Keratinocyte (primary cell): Measurements from ENCODE around the gene PIGH. TPM values are rescaled to one million over a fixed set of nuclear protein-coding genes. Genes with fewer than 3 reads are reported as not detected.

Source experiments
- DNase-seq: peaks from one replicate; pipeline ENCODE4 v3.0.0-alpha.2; 2011; ENCODE audit warnings: low read depth, missing footprints, low spot score
- FAIRE-seq: peaks from 2 replicates; lab custom pipeline; 2011; peaks lifted over from hg19 to GRCh38; lab: Jason Lieb, UNC
- H2AFZ ChIP-seq: 2 replicates; pipeline ENCODE4 v1.6.0; 2012; ENCODE audit warnings: low read length, control low read depth, inconsistent platforms; ENCODE audit not compliant: control insufficient read depth
- H3K27ac ChIP-seq: 2 replicates; pipeline ENCODE4 v1.5.1; 2011; ENCODE audit warnings: low read length; ENCODE audit not compliant: control insufficient read depth, insufficient read depth
- H3K27me3 ChIP-seq: 3 replicates; pipeline ENCODE4 v1.6.0; 2011; ENCODE audit warnings: low read length; ENCODE audit not compliant: control insufficient read depth, insufficient read depth; ENCODE audit errors: extremely low read depth
- H3K36me3 ChIP-seq, 2 experiments: 2 replicates in 1 of 2; 3 replicates in 1 of 2; pipeline ENCODE4 v1.5.1; 2011; ENCODE audit warnings: low read length in 2 of 2, mild to moderate bottlenecking in 1 of 2; ENCODE audit not compliant: control insufficient read depth in 2 of 2, insufficient read depth in 2 of 2; ENCODE audit errors: extremely low read depth in 1 of 2
- H3K4me1 ChIP-seq: 3 replicates; pipeline ENCODE4 v1.5.1; 2011; ENCODE audit warnings: low read length; ENCODE audit not compliant: control insufficient read depth, insufficient read depth; ENCODE audit errors: extremely low read depth
- H3K4me2 ChIP-seq: 3 replicates; pipeline ENCODE4 v1.6.0; 2011; ENCODE audit warnings: low read depth, low read length; ENCODE audit not compliant: control insufficient read depth, insufficient read depth; ENCODE audit errors: extremely low read depth
- H3K4me3 ChIP-seq, 3 experiments: fragments of 200-600 bp in 1 of 3; sonication (generic) in 1 of 3; 2 replicates in 2 of 3; 3 replicates in 1 of 3; pipeline ENCODE4 v1.5.1; 2011 to 2016; ENCODE audit warnings: low read length in 3 of 3, mild to moderate bottlenecking in 3 of 3, control low read depth in 2 of 3, inconsistent platforms in 1 of 3, low read depth in 1 of 3, mixed read lengths in 1 of 3, mixed run types in 1 of 3, moderate library complexity in 1 of 3; ENCODE audit not compliant: control insufficient read depth in 2 of 3, insufficient read depth in 2 of 3; ENCODE audit errors: extremely low read depth in 1 of 3
- H3K79me2 ChIP-seq: 2 replicates; pipeline ENCODE4 v1.6.0; 2012; ENCODE audit warnings: low read length; ENCODE audit not compliant: control insufficient read depth, insufficient read depth
- H3K9ac ChIP-seq: 3 replicates; pipeline ENCODE4 v1.6.0; 2011; ENCODE audit warnings: low read length; ENCODE audit not compliant: control insufficient read depth, insufficient read depth; ENCODE audit errors: extremely low read depth
- H3K9me1 ChIP-seq: 3 replicates; pipeline ENCODE4 v1.6.0; 2011; ENCODE audit warnings: low read length; ENCODE audit not compliant: control insufficient read depth, insufficient read depth; ENCODE audit errors: extremely low read depth
- H3K9me3 ChIP-seq: 2 replicates; pipeline ENCODE4 v1.5.1; 2012; ENCODE audit warnings: low read depth, low read length; ENCODE audit not compliant: control insufficient read depth
- H4K20me1 ChIP-seq: 3 replicates; pipeline ENCODE4 v1.6.0; 2011; ENCODE audit warnings: low read length; ENCODE audit not compliant: control insufficient read depth, insufficient read depth; ENCODE audit errors: extremely low read depth
- CTCF ChIP-seq, 3 experiments: IDR thresholded peaks in 1 of 3; conservative IDR thresholded peaks in 1 of 3; optimal IDR thresholded peaks in 1 of 3; 2 replicates in 2 of 3; 3 replicates in 1 of 3; pipeline versions ENCODE3 to v1.5.1; 2011; ENCODE audit warnings: low read length in 3 of 3, mild to moderate bottlenecking in 3 of 3, moderate library complexity in 2 of 3, control low read depth in 1 of 3, inconsistent platforms in 1 of 3; ENCODE audit not compliant: insufficient read depth in 2 of 3; ENCODE audit errors: extremely low read depth in 1 of 3
- EZH2 ChIP-seq: IDR thresholded peaks from one replicate; pipeline ENCODE4 v1.6.1; 2012; ENCODE audit warnings: inconsistent platforms, mild to moderate bottlenecking, low read length, moderate library complexity
- dilution Hi-C: fragments of 300-500 bp; cut with MboI; formaldehyde crosslinking; loops from one replicate; pipeline ENCODE4 v1.7.0; 2020; ENCODE audit warnings: low sequenced_read_pairs; ENCODE audit not compliant: extremely low pct_ligation_motif_present
- polyA plus RNA-seq, 5 experiments: library from polyadenylated mRNA; depleted of rRNA in 3 of 5; stranded (reverse) in 3 of 5; stranded (forward) in 1 of 5; unstranded in 1 of 5; fragments of >200 nt; gene quantifications; 1 replicate in 1 of 5; 2 replicates in 3 of 5; 3 replicates in 1 of 5; pipeline versions ENCODE4 v1.2.1 to v1.2.3, GENCODE V29; 2011 to 2012; ENCODE audit warnings: missing spikeins in 2 of 5, low read depth in 1 of 5, low replicate concordance in 1 of 5

The PIGH gene
- polyA plus RNA-seq, 1 donor (not counting 4 experiments of a cell fraction or from before 2014, with no cell fraction given): 29.9 TPM

- H3K79me2 ChIP-seq: no peaks in the 10 kb centered on the region
- no peak overlapping the region for H2AFZ ChIP-seq
- no peak overlapping the region for H3K27ac ChIP-seq
- TF ChIP-seq EZH2 (no peak), CTCF (optimal IDR thresholded peaks at IDR 0.05 in 1 of 3, IDR thresholded peaks at IDR 0.05 in 1 of 3, conservative IDR thresholded peaks at IDR 0.05 in 1 of 3; ENCODE audit: extremely low read depth in 1 of 3, insufficient read depth in 2 of 3, low read length in 3 of 3) (no peak)
- FAIRE-seq (no peak), DNase-seq (no peak)
- no peaks in the 10 kb centered on the region for H3K27me3 ChIP-seq
- H3K9ac ChIP-seq: no peak overlapping the region
- dilution Hi-C loops: no loop called here
- no peak overlapping the region for H3K4me2 ChIP-seq
- no peaks in the 10 kb centered on the region for H4K20me1 ChIP-seq
- H3K9me1 ChIP-seq: no peaks in the 10 kb centered on the region
- no peaks in the 10 kb centered on the region for H3K9me3 ChIP-seq
- H3K4me3 ChIP-seq: no peak overlapping the region
- H3K36me3 ChIP-seq: peaks cover 9 to 11% of the 10 kb centered on the region in 2 experiments
- no peaks in the 10 kb centered on the region for H3K4me1 ChIP-seq
Measured at GRCh38 chr14:67589204-67589770, 10.8 kb downstream of the PIGH start.

GRCh38 chr14:67586369-67586768, 13.7 kb downstream of the PIGH start:
- peaks cover 7 to 8% of the 10 kb centered on the region in 2 experiments for H3K36me3 ChIP-seq
- no peak overlapping the region for H3K4me3 ChIP-seq
- TF ChIP-seq CTCF (optimal IDR thresholded peaks at IDR 0.05 in 1 of 3, IDR thresholded peaks at IDR 0.05 in 1 of 3, conservative IDR thresholded peaks at IDR 0.05 in 1 of 3; ENCODE audit: extremely low read depth in 1 of 3, insufficient read depth in 2 of 3, low read length in 3 of 3) (no peak), EZH2 (no peak)
- no peaks in the 10 kb centered on the region for H3K4me1 ChIP-seq
- H2AFZ ChIP-seq: no peak overlapping the region
- no peak for FAIRE-seq
- no peak overlapping the region for H3K27ac ChIP-seq
- no peak for DNase-seq
- no peak overlapping the region for H3K4me2 ChIP-seq
- dilution Hi-C loops: no loop called here
- H3K9ac ChIP-seq: no peak overlapping the region
- H4K20me1 ChIP-seq: no peaks in the 10 kb centered on the region
- no peaks in the 10 kb centered on the region for H3K79me2 ChIP-seq
- no peaks in the 10 kb centered on the region for H3K27me3 ChIP-seq
- H3K9me1 ChIP-seq: no peaks in the 10 kb centered on the region
- no peaks in the 10 kb centered on the region for H3K9me3 ChIP-seq
